Ishikawa (cell line): ENCODE results near the gene CADM2.

Experiments used
- CEBPB ChIP-seq: IDR thresholded peaks from 2 replicates; pipeline ENCODE4 v1.6.1; 2012
- CREB1 ChIP-seq: IDR thresholded peaks from 2 replicates; pipeline ENCODE4 v1.6.1; 2012; ENCODE audit warnings: low read depth
- EGR1 ChIP-seq: IDR thresholded peaks from 2 replicates; pipeline ENCODE4 v1.6.1; 2012
- EP300 ChIP-seq: IDR thresholded peaks from 2 replicates; pipeline ENCODE4 v1.6.1; 2012; ENCODE audit warnings: borderline replicate concordance
- FOXM1 ChIP-seq: IDR thresholded peaks from 2 replicates; pipeline ENCODE4 v1.6.1; 2012; ENCODE audit warnings: low read depth, borderline replicate concordance
- MAX ChIP-seq: IDR thresholded peaks from 2 replicates; pipeline ENCODE4 v1.6.1; 2012
- NFIC ChIP-seq: IDR thresholded peaks from 2 replicates; pipeline ENCODE4 v1.6.1; 2012
- RAD21 ChIP-seq: IDR thresholded peaks from 2 replicates; pipeline ENCODE4 v1.6.1; 2012; ENCODE audit warnings: low read depth
- TAF1 ChIP-seq: IDR thresholded peaks from 2 replicates; pipeline ENCODE4 v1.6.1; 2012; ENCODE audit warnings: low read depth, mild to moderate bottlenecking
- TCF12 ChIP-seq: IDR thresholded peaks from 2 replicates; pipeline ENCODE4 v1.6.1; 2012; ENCODE audit warnings: low read depth
- TEAD4 ChIP-seq: IDR thresholded peaks from 2 replicates; pipeline ENCODE4 v1.6.1; 2012
- USF1 ChIP-seq: IDR thresholded peaks from 2 replicates; pipeline ENCODE4 v1.6.1; 2012
- YY1 ChIP-seq: IDR thresholded peaks from 2 replicates; pipeline ENCODE4 v1.6.1; 2012; ENCODE audit warnings: low read depth
- ZBTB7A ChIP-seq: IDR thresholded peaks from 2 replicates; pipeline ENCODE4 v1.6.1; 2012; ENCODE audit warnings: low read depth
- TF ChIP-seq, protein P1 (sequence below): IDR thresholded peaks from 2 replicates; pipeline ENCODE4 v1.6.1; 2012; ENCODE audit warnings: low read depth, mild to moderate bottlenecking

The CADM2 gene

DNA sequence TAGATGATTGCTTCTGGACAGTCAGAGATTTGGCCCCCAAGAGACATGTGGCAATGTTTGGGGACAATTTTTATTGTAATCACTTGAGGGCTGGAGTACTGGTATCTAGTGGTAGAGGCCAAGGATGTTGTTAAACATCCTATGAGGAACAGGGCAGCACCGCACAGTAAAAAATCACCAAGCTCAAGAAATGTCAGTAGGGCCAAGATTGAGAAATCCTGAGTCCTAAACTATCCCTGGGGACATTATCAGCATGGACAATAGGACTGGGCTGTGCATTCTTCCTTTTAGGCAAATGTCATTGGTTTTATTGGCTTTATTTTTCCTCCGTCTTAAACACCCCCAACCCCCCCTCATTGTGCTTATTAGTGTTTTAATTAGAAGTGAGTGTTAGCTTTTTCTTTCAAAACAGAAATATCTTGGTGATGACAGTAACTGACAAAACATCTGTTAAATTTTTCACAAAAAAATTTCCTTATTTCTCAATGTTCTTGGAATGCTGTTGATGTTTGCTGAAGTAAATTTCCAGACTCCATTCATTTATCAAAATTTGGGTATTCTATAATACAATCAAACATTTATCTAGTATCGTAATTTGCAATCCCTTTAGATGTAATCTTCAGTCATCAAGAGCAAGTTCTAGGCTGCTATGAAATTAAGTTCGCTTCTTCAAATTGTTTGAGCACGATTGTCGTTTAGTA, 1087.8 kb downstream of the CADM2 start:
- no peak for TF ChIP-seq NFIC
- no peak for TF ChIP-seq TCF12
- TF ChIP-seq USF1, result no peak
- no peak for TF ChIP-seq YY1
- TF ChIP-seq ZBTB7A, result no peak
- no peak for TF ChIP-seq TEAD4
- TF ChIP-seq TAF1, result no peak
- no peak for TF ChIP-seq MAX
- no peak for TF ChIP-seq EP300

- no peak for TF ChIP-seq NFIC
- no peak for TF ChIP-seq EGR1
- no peak for TF ChIP-seq ZBTB7A
- no peak for TF ChIP-seq CEBPB
- TF ChIP-seq YY1, result no peak
- no peak for TF ChIP-seq FOXM1
- TF ChIP-seq TCF12, result no peak
- TF ChIP-seq CREB1, result no peak
- TF ChIP-seq, protein P1, sequence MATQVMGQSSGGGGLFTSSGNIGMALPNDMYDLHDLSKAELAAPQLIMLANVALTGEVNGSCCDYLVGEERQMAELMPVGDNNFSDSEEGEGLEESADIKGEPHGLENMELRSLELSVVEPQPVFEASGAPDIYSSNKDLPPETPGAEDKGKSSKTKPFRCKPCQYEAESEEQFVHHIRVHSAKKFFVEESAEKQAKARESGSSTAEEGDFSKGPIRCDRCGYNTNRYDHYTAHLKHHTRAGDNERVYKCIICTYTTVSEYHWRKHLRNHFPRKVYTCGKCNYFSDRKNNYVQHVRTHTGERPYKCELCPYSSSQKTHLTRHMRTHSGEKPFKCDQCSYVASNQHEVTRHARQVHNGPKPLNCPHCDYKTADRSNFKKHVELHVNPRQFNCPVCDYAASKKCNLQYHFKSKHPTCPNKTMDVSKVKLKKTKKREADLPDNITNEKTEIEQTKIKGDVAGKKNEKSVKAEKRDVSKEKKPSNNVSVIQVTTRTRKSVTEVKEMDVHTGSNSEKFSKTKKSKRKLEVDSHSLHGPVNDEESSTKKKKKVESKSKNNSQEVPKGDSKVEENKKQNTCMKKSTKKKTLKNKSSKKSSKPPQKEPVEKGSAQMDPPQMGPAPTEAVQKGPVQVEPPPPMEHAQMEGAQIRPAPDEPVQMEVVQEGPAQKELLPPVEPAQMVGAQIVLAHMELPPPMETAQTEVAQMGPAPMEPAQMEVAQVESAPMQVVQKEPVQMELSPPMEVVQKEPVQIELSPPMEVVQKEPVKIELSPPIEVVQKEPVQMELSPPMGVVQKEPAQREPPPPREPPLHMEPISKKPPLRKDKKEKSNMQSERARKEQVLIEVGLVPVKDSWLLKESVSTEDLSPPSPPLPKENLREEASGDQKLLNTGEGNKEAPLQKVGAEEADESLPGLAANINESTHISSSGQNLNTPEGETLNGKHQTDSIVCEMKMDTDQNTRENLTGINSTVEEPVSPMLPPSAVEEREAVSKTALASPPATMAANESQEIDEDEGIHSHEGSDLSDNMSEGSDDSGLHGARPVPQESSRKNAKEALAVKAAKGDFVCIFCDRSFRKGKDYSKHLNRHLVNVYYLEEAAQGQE, result no peak
- TF ChIP-seq USF1, result no peak
These were observed 1088.4 kb downstream of the CADM2 start for GRCh38 chr3:86047161-86047560.

DNA sequence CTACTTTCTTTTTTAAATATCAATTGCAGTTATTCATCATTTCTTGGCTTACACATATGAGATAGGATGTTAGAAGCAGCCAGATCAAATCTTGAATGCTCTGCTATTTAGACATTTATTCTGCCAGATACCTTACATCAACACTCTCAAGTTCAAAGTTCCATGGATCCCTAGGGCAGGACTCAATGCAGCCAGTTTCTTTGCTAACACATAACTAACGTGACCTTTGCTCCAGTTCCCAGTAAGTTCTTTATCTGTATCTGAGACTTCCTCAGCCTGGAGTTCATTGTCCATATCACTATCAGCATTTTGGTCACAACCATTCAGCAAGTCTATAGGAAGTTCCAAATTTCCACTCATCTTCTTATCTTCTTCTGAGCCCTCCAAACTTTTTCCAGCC, 1092.3 kb downstream of the CADM2 start:
- TF ChIP-seq EP300 (no peak), FOXM1 (no peak), TAF1 (no peak), USF1 (no peak), MAX (no peak), ZBTB7A (no peak), EGR1 (no peak), YY1 (no peak), CREB1 (no peak), TCF12 (no peak), NFIC (no peak), RAD21 (no peak), TEAD4 (no peak), CEBPB (no peak)
- TF ChIP-seq, protein P1, result no peak

DNA sequence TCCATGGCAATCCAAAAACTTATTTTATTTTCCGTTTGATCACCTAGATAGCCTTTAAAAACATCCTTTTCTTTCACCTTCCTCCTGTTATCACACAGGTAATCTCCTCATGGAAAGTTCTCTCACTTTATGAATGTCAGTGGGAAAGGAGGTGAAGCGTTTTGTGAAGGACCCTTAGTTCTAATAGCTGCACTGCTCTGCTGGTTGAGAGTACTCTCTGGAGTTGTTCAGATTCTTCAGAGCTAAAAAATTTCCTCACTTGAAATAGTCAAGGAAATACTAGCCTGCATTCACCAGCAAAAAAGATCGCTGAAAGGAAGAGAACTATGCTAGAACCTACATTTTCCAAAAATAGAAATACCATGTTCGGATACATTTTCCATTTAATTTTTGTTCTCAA, 1097.2 kb downstream of the CADM2 start:
- TF ChIP-seq CREB1 (no peak), USF1 (no peak), FOXM1 (no peak), MAX (no peak), CEBPB (no peak), EGR1 (no peak), TAF1 (no peak), ZBTB7A (no peak)
- TF ChIP-seq, protein P1, result no peak
